ENCODE results near the gene GNPTG. TPM values are rescaled to one million over a fixed set of nuclear protein-coding genes. Genes with fewer than 3 reads are reported as not detected.

Gene GNPTG
- total RNA-seq, 1 experiment from 2014 or later, result 29.4 TPM

DNA sequence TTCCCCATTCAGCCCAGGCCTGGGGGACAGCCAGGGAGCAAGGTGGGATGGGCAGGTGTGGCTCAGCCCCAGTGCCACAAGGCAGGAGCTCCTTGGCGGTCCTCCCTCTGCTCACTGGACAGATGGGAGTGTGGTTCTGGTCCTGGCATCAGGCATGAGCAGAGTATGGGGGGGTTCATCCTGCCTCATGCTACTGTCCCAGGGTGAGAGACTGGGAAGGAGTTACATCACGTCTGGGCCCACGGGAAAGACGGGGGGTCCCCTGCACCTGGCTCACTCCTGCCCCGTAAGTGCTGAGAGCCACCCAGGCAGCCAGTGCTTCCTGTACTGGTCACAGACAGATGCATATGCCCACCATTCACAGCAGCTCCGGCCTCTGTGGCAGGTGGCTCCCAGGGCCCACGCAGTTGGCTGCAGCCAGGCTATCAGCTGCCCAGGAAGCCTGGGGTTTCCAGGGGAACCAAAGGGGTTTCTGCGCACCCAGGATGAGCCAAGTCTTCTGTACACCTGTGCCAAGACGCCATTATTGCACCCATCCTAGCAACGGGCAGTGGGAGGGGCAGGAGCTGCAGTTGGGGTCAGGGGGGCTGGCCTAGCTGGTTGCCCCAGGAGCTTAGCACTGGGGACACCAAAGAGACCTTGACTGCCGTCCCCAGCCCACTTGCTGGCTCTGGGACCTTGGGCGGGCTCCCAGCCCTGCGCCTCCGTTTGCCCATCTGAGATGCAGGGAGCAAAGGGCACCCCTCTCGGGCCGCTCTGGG is 16.3 kb upstream of the GNPTG start:
- TF ChIP-seq, protein P1, sequence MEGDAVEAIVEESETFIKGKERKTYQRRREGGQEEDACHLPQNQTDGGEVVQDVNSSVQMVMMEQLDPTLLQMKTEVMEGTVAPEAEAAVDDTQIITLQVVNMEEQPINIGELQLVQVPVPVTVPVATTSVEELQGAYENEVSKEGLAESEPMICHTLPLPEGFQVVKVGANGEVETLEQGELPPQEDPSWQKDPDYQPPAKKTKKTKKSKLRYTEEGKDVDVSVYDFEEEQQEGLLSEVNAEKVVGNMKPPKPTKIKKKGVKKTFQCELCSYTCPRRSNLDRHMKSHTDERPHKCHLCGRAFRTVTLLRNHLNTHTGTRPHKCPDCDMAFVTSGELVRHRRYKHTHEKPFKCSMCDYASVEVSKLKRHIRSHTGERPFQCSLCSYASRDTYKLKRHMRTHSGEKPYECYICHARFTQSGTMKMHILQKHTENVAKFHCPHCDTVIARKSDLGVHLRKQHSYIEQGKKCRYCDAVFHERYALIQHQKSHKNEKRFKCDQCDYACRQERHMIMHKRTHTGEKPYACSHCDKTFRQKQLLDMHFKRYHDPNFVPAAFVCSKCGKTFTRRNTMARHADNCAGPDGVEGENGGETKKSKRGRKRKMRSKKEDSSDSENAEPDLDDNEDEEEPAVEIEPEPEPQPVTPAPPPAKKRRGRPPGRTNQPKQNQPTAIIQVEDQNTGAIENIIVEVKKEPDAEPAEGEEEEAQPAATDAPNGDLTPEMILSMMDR (conservative IDR thresholded peaks at IDR 0.05), result no peak
- no peaks in the 10 kb centered on the region for H4K20me1 ChIP-seq (ENCODE audit: control insufficient read depth, insufficient read depth, insufficient read length)
- peaks cover 20% of the 10 kb centered on the region for H3K23me2 ChIP-seq (ENCODE audit: insufficient read length, low read depth, low read length, poor library complexity, severe bottlenecking)
- H3K56ac ChIP-seq (ENCODE audit: insufficient read length, low read depth, low read length), result no peak overlapping the region
- Mint-ChIP-seq H3K36me3 (ENCODE audit: insufficient read depth in 1 of 3, low read depth in 3 of 3) (no peaks in the 10 kb centered on the region), H3K9me3 (no peaks in the 10 kb centered on the region), H3K27ac (no peak overlapping the region), H3K4me3 (peak overlapping the region in 1 of 2 experiments; percentile 72; a peak in 2 of 5 replicates), H3K4me1 (peaks cover 12 to 18% of the 10 kb centered on the region in 2 experiments), H3K27me3 (ENCODE audit: low read depth) (peaks cover 48% of the 10 kb centered on the region)
- H2BK5ac ChIP-seq (ENCODE audit: insufficient read length, low read length), result no peak overlapping the region
- no peak overlapping the region for H3K4ac ChIP-seq (ENCODE audit: low read depth, low read length)
- H3T11ph ChIP-seq (ENCODE audit: low read length), result no peak overlapping the region
- no peak overlapping the region for H4K5ac ChIP-seq (ENCODE audit: insufficient read length, low read depth, low read length)
- H2BK20ac ChIP-seq (ENCODE audit: low read depth, low read length, poor library complexity, severe bottlenecking), result no peak overlapping the region
- H3K14ac ChIP-seq (ENCODE audit: insufficient read depth, low read length), result no peak overlapping the region
- no CpG with 5 or more reads among the region's 16 CpGs for WGBS (ENCODE audit: extremely low coverage, insufficient read length, low lambda C conversion rate)
- H3K27ac ChIP-seq (ENCODE audit: insufficient read length, low read depth, low read length), result no peak overlapping the region
- no peak overlapping the region for H2AK5ac ChIP-seq (ENCODE audit: insufficient read length, low read length)
- H2AFZ ChIP-seq (ENCODE audit: low read length), result no peak overlapping the region
- no peak overlapping the region for H3K9ac ChIP-seq (ENCODE audit: extremely low read depth, insufficient read length, low read length)
- H3K4me1 ChIP-seq (ENCODE audit: insufficient read depth, low read length), result no peaks in the 10 kb centered on the region
- no peaks in the 10 kb centered on the region for H3K79me1 ChIP-seq (ENCODE audit: insufficient read depth, low read depth, low read length, poor library complexity, severe bottlenecking)
- no peaks in the 10 kb centered on the region for H3K9me3 ChIP-seq (ENCODE audit: control insufficient read depth, low read depth, low read length)
- H4K91ac ChIP-seq (ENCODE audit: insufficient read length, low read depth, low read length), result no peak overlapping the region
- no peak overlapping the region for H2BK12ac ChIP-seq (ENCODE audit: insufficient read length, low read depth, low read length)
- DNase-seq, result no peak
- peaks cover 16% of the 10 kb centered on the region; the same call in 1 of the 2 replicates for H3K27me3 ChIP-seq (ENCODE audit: insufficient read depth, low read length)
- H3K23ac ChIP-seq (ENCODE audit: insufficient read length, low read depth, low read length), result no peak overlapping the region
- no peak overlapping the region for H3K4me2 ChIP-seq (ENCODE audit: insufficient read depth, insufficient read length, low read length)
- H2BK15ac ChIP-seq (ENCODE audit: low read depth, low read length), result no peak overlapping the region
- H3K79me2 ChIP-seq (ENCODE audit: insufficient read depth, low read length), result no peaks in the 10 kb centered on the region
- no peak overlapping the region for H2BK120ac ChIP-seq (ENCODE audit: low read depth, low read length, poor library complexity, severe bottlenecking)
- H3K18ac ChIP-seq (ENCODE audit: insufficient read length, low read depth, low read length), result no peak overlapping the region
- no peak overlapping the region for H4K8ac ChIP-seq (replicated peaks; ENCODE audit: insufficient read length, low read depth, low read length)
